ENCODE results near the gene STIMATE.

The STIMATE gene

GRCh38 chr3:52822363-52822762, 75.0 kb downstream of the STIMATE start:
- H3K27me3 Mint-ChIP-seq (ENCODE audit: low read depth): no peaks in the 10 kb centered on the region
- H3K4me3 Mint-ChIP-seq: no peak overlapping the region
- no peak for DNase-seq (ENCODE audit: low spot score)
- no peaks in the 10 kb centered on the region for H3K9me3 Mint-ChIP-seq
- no peak overlapping the region for H3K27ac Mint-ChIP-seq
- no peaks in the 10 kb centered on the region for H3K36me3 Mint-ChIP-seq (ENCODE audit: low read depth)
- no peaks in the 10 kb centered on the region for H3K4me1 Mint-ChIP-seq (ENCODE audit: low read depth)

- peak; percentile 7 for DNase-seq (ENCODE audit: low spot score)
- no peak overlapping the region for H3K27ac Mint-ChIP-seq
- no peaks in the 10 kb centered on the region for H3K9me3 Mint-ChIP-seq
- H3K27me3 Mint-ChIP-seq (ENCODE audit: low read depth): no peaks in the 10 kb centered on the region
- H3K4me3 Mint-ChIP-seq: no peak overlapping the region
- no peaks in the 10 kb centered on the region for H3K4me1 Mint-ChIP-seq (ENCODE audit: low read depth)
- no peaks in the 10 kb centered on the region for H3K36me3 Mint-ChIP-seq (ENCODE audit: low read depth)
Observed at GRCh38 chr3:52820736-52821135, 76.6 kb downstream of the STIMATE start.

- no peaks in the 10 kb centered on the region for H3K4me1 Mint-ChIP-seq (ENCODE audit: low read depth)
- H3K9me3 Mint-ChIP-seq: no peaks in the 10 kb centered on the region
- H3K36me3 Mint-ChIP-seq (ENCODE audit: low read depth): no peaks in the 10 kb centered on the region
- H3K27ac Mint-ChIP-seq: no peak overlapping the region
- no peak for DNase-seq (ENCODE audit: low spot score)
- H3K4me3 Mint-ChIP-seq: no peak overlapping the region
- no peaks in the 10 kb centered on the region for H3K27me3 Mint-ChIP-seq (ENCODE audit: low read depth)
Observed at GRCh38 chr3:52819936-52820335, 77.4 kb downstream of the STIMATE start.

GRCh38 chr3:52817860-52818259, 79.5 kb downstream of the STIMATE start:
- no peaks in the 10 kb centered on the region for H3K9me3 Mint-ChIP-seq
- no peak overlapping the region for H3K27ac Mint-ChIP-seq
- no peaks in the 10 kb centered on the region for H3K27me3 Mint-ChIP-seq (ENCODE audit: low read depth)
- no peaks in the 10 kb centered on the region for H3K4me1 Mint-ChIP-seq (ENCODE audit: low read depth)
- DNase-seq (ENCODE audit: low spot score): no peak
- H3K4me3 Mint-ChIP-seq: no peak overlapping the region
- H3K36me3 Mint-ChIP-seq (ENCODE audit: low read depth): no peaks in the 10 kb centered on the region

GRCh38 chr3:52817221-52817620, 80.1 kb downstream of the STIMATE start:
- Mint-ChIP-seq H3K27me3 (ENCODE audit: low read depth) (no peaks in the 10 kb centered on the region), H3K9me3 (no peaks in the 10 kb centered on the region), H3K27ac (no peak overlapping the region), H3K4me3 (no peak overlapping the region), H3K36me3 (ENCODE audit: low read depth) (no peaks in the 10 kb centered on the region), H3K4me1 (ENCODE audit: low read depth) (no peaks in the 10 kb centered on the region)
- DNase-seq (ENCODE audit: low spot score): no peak

GRCh38 chr3:52816654-52817053, 80.7 kb downstream of the STIMATE start:
- H3K4me3 Mint-ChIP-seq: no peak overlapping the region
- H3K27ac Mint-ChIP-seq: no peak overlapping the region
- H3K27me3 Mint-ChIP-seq (ENCODE audit: low read depth): no peaks in the 10 kb centered on the region
- no peaks in the 10 kb centered on the region for H3K9me3 Mint-ChIP-seq
- H3K36me3 Mint-ChIP-seq (ENCODE audit: low read depth): no peaks in the 10 kb centered on the region
- H3K4me1 Mint-ChIP-seq (ENCODE audit: low read depth): no peaks in the 10 kb centered on the region
- no peak for DNase-seq (ENCODE audit: low spot score)

GRCh38 chr3:52816199-52816598, 81.1 kb downstream of the STIMATE start:
- Mint-ChIP-seq H3K4me3 (no peak overlapping the region), H3K27ac (no peak overlapping the region), H3K4me1 (ENCODE audit: low read depth) (no peaks in the 10 kb centered on the region), H3K36me3 (ENCODE audit: low read depth) (no peaks in the 10 kb centered on the region), H3K27me3 (ENCODE audit: low read depth) (no peaks in the 10 kb centered on the region), H3K9me3 (no peaks in the 10 kb centered on the region)
- DNase-seq (ENCODE audit: low spot score): no peak

- Mint-ChIP-seq H3K27ac (no peak overlapping the region), H3K27me3 (ENCODE audit: low read depth) (no peaks in the 10 kb centered on the region), H3K4me3 (no peak overlapping the region)
Observed at GRCh38 chr3:52813810-52814209, 83.5 kb downstream of the STIMATE start.

GRCh38 chr3:52811452-52812011, 85.8 kb downstream of the STIMATE start:
- Mint-ChIP-seq H3K4me3 (no peak overlapping the region), H3K36me3 (ENCODE audit: low read depth) (no peaks in the 10 kb centered on the region), H3K4me1 (ENCODE audit: low read depth) (peaks cover 4% of the 10 kb centered on the region), H3K27me3 (ENCODE audit: low read depth) (no peaks in the 10 kb centered on the region), H3K9me3 (no peaks in the 10 kb centered on the region), H3K27ac (no peak overlapping the region)
- DNase-seq (ENCODE audit: low spot score): no peak

More at GRCh38 chr3:52813810-52814209, 83.5 kb downstream of the STIMATE start:
- no peak for DNase-seq (ENCODE audit: low spot score)
- no peaks in the 10 kb centered on the region for H3K9me3 Mint-ChIP-seq
- H3K36me3 Mint-ChIP-seq (ENCODE audit: low read depth): no peaks in the 10 kb centered on the region
- H3K4me1 Mint-ChIP-seq (ENCODE audit: low read depth): peaks cover 4% of the 10 kb centered on the region

GRCh38 chr3:52810923-52811322, 86.4 kb downstream of the STIMATE start:
- H3K4me3 Mint-ChIP-seq: no peak overlapping the region
- H3K27me3 Mint-ChIP-seq (ENCODE audit: low read depth): no peaks in the 10 kb centered on the region
- no peaks in the 10 kb centered on the region for H3K9me3 Mint-ChIP-seq
- H3K27ac Mint-ChIP-seq: no peak overlapping the region
- H3K4me1 Mint-ChIP-seq (ENCODE audit: low read depth): peaks cover 4% of the 10 kb centered on the region
- no peak for DNase-seq (ENCODE audit: low spot score)
- no peaks in the 10 kb centered on the region for H3K36me3 Mint-ChIP-seq (ENCODE audit: low read depth)

- Mint-ChIP-seq H3K4me1 (ENCODE audit: low read depth) (peaks cover 4% of the 10 kb centered on the region), H3K36me3 (ENCODE audit: low read depth) (no peaks in the 10 kb centered on the region), H3K9me3 (no peaks in the 10 kb centered on the region), H3K27me3 (ENCODE audit: low read depth) (no peaks in the 10 kb centered on the region), H3K27ac (no peak overlapping the region), H3K4me3 (no peak overlapping the region)
- DNase-seq (ENCODE audit: low spot score): no peak
Observed at GRCh38 chr3:52809662-52810377, 87.5 kb downstream of the STIMATE start.

- DNase-seq (ENCODE audit: low spot score): no peak
- Mint-ChIP-seq H3K9me3 (no peaks in the 10 kb centered on the region), H3K36me3 (ENCODE audit: low read depth) (no peaks in the 10 kb centered on the region), H3K27ac (no peak overlapping the region), H3K4me1 (ENCODE audit: low read depth) (peaks cover 4% of the 10 kb centered on the region), H3K27me3 (ENCODE audit: low read depth) (no peaks in the 10 kb centered on the region), H3K4me3 (no peak overlapping the region)
Observed at GRCh38 chr3:52809149-52809548, 88.2 kb downstream of the STIMATE start.

- H3K27me3 Mint-ChIP-seq (ENCODE audit: low read depth): no peaks in the 10 kb centered on the region
- no peaks in the 10 kb centered on the region for H3K36me3 Mint-ChIP-seq (ENCODE audit: low read depth)
Observed at GRCh38 chr3:52805270-52806039, 91.9 kb downstream of the STIMATE start.

GRCh38 chr3:52801839-52802238, 95.5 kb downstream of the STIMATE start:
- DNase-seq (ENCODE audit: low spot score): no peak
- no peaks in the 10 kb centered on the region for H3K36me3 Mint-ChIP-seq (ENCODE audit: low read depth)
- H3K27ac Mint-ChIP-seq: no peak overlapping the region
- no peaks in the 10 kb centered on the region for H3K4me1 Mint-ChIP-seq (ENCODE audit: low read depth)
- no peaks in the 10 kb centered on the region for H3K27me3 Mint-ChIP-seq (ENCODE audit: low read depth)
- no peaks in the 10 kb centered on the region for H3K9me3 Mint-ChIP-seq
- no peak overlapping the region for H3K4me3 Mint-ChIP-seq

More at GRCh38 chr3:52805270-52806039, 91.9 kb downstream of the STIMATE start:
- Mint-ChIP-seq H3K9me3 (no peaks in the 10 kb centered on the region), H3K4me1 (ENCODE audit: low read depth) (peaks cover 4% of the 10 kb centered on the region), H3K4me3 (no peak overlapping the region), H3K27ac (no peak overlapping the region)
- DNase-seq (ENCODE audit: low spot score): no peak
